Stimulated activated CD8-positive, alpha-beta memory T cell treated with anti-CD3 and anti-CD28 coated beads, Interleukin-12 subunit alpha, Interleukin-12 subunit beta, amount 100 ng/mL, for 24 hours (primary cell): ENCODE data around the gene COPA.
"Not testable (repeated sequence)": the region's sequence is repeated elsewhere in the genome, so short reads cannot be mapped to it uniquely, and the experiment has no call there.

Experiments
- DNase-seq: peaks from one replicate; pipeline ENCODE4 v3.0.0-alpha.2; 2020; ENCODE audit errors: extremely low read depth

Gene COPA

GRCh38 chr1:160325252-160325651 lies 17.8 kb downstream of the COPA start:
- no peak for DNase-seq

- DNase-seq = no peak
Measured at GRCh38 chr1:160322831-160323230, 20.2 kb downstream of the COPA start.

GRCh38 chr1:160315359-160315758 lies 27.7 kb downstream of the COPA start:
- DNase-seq = no peak

GRCh38 chr1:160309571-160309970 lies 33.5 kb downstream of the COPA start:
- DNase-seq = no peak

- DNase-seq = no peak
Measured at GRCh38 chr1:160309185-160309557, 33.9 kb downstream of the COPA start.

GRCh38 chr1:160308451-160309184 lies 34.4 kb downstream of the COPA start:
- DNase-seq = no peak

- no peak for DNase-seq
Measured at GRCh38 chr1:160307118-160307791, 35.8 kb downstream of the COPA start.

GRCh38 chr1:160300173-160300572 lies 42.9 kb downstream of the COPA start:
- DNase-seq = no peak

- DNase-seq = no peak
Measured at GRCh38 chr1:160296036-160296435, 47.0 kb downstream of the COPA start.

GRCh38 chr1:160293020-160293968 lies 49.8 kb downstream of the COPA start:
- DNase-seq = no peak

- no peak for DNase-seq
Measured at GRCh38 chr1:160291248-160292220, 51.5 kb downstream of the COPA start.

GRCh38 chr1:160287769-160288168 lies 55.3 kb downstream of the COPA start:
- not testable (repeated sequence) for DNase-seq

GRCh38 chr1:160285506-160285905 lies 57.5 kb downstream of the COPA start:
- DNase-seq = no peak

- DNase-seq = peak; percentile 83
Measured at GRCh38 chr1:160284782-160285344, 58.2 kb downstream of the COPA start, which contains the start of gene PEX19. TSS of gene PEX19 (minus strand) at chr1:160285133. CDS start at chr1:160285124, 9 bp downstream.

GRCh38 chr1:160284220-160284781 lies 58.7 kb downstream of the COPA start:
- no peak for DNase-seq

- no peak for DNase-seq
Measured at GRCh38 chr1:160282807-160283206, 60.2 kb downstream of the COPA start.

GRCh38 chr1:160277987-160278386 lies 65.1 kb downstream of the COPA start:
- no peak for DNase-seq

- no peak for DNase-seq
Measured at GRCh38 chr1:160277330-160277729, 65.7 kb downstream of the COPA start.

- no peak for DNase-seq
Measured at GRCh38 chr1:160271025-160271424, 72.0 kb downstream of the COPA start.

GRCh38 chr1:160267284-160267991 lies 75.6 kb downstream of the COPA start:
- DNase-seq = no peak
